Osteoblast (primary cell): ENCODE data around the gene FBXL15. TPM values are rescaled to one million over a fixed set of nuclear protein-coding genes. Genes with fewer than 3 reads are reported as not detected.

ENCODE experiments used
- DNase-seq: peaks from one replicate; pipeline ENCODE4 v3.0.0; 2011; ENCODE audit warnings: low spot score, mixed read lengths; ENCODE audit not compliant: insufficient read length; ENCODE audit errors: missing footprints
- H2AFZ ChIP-seq: 2 replicates; pipeline ENCODE4 v1.6.0; 2011; ENCODE audit warnings: mild to moderate bottlenecking, low read length
- H3K27ac ChIP-seq: 2 replicates; pipeline ENCODE4 v1.5.1; 2011; ENCODE audit warnings: mild to moderate bottlenecking, low read depth, low read length, moderate library complexity
- H3K27me3 ChIP-seq: 2 replicates; pipeline ENCODE4 v1.6.0; 2012; ENCODE audit warnings: mild to moderate bottlenecking, control low read depth, inconsistent platforms, low read length, moderate library complexity; ENCODE audit not compliant: insufficient read depth
- H3K36me3 ChIP-seq: 2 replicates; pipeline ENCODE4 v1.5.1; 2011; ENCODE audit warnings: mild to moderate bottlenecking, low read length, control low read depth, moderate library complexity; ENCODE audit not compliant: insufficient read depth
- H3K4me1 ChIP-seq: 2 replicates; pipeline ENCODE4 v1.5.1; 2011; ENCODE audit warnings: mild to moderate bottlenecking, low read length, control low read depth, moderate library complexity; ENCODE audit not compliant: insufficient read depth
- H3K4me2 ChIP-seq: 2 replicates; pipeline ENCODE4 v1.6.0; 2011; ENCODE audit warnings: mild to moderate bottlenecking, low read length; ENCODE audit not compliant: insufficient read depth
- H3K4me3 ChIP-seq: fragments of 200-600 bp; sonication (generic); 3 replicates; pipeline ENCODE4 v1.5.1; 2012; ENCODE audit warnings: mild to moderate bottlenecking, low read length, inconsistent platforms; ENCODE audit not compliant: insufficient read depth
- H3K79me2 ChIP-seq: 2 replicates; pipeline ENCODE4 v1.6.0; 2012; ENCODE audit warnings: mild to moderate bottlenecking, low read length, control low read depth, inconsistent platforms; ENCODE audit not compliant: insufficient read depth
- H3K9me3 ChIP-seq: 2 replicates; pipeline ENCODE4 v1.5.1; 2011; ENCODE audit warnings: low read depth, low read length, control low read depth
- H4K20me1 ChIP-seq: 2 replicates; pipeline ENCODE4 v1.6.0; 2012; ENCODE audit warnings: mild to moderate bottlenecking, low read length, control low read depth; ENCODE audit not compliant: insufficient read depth
- CTCF ChIP-seq: IDR thresholded peaks from 2 replicates; pipeline ENCODE4 v1.5.1; 2011; ENCODE audit warnings: mild to moderate bottlenecking, low read depth, low read length, moderate library complexity; ENCODE audit errors: extremely low read depth
- total RNA-seq: library from RNA; depleted of rRNA; stranded (reverse); fragments of >200 nt; gene quantifications from 2 replicates; pipeline ENCODE4 v1.2.3, GENCODE V29; 2012

FBXL15 gene
- total RNA-seq, 1 donor, result 9.4 TPM

GRCh38 chr10:102457591-102458150 is 37.0 kb downstream of the FBXL15 start:
- TF ChIP-seq CTCF, result no peak

GRCh38 chr10:102458656-102459055 is 38.0 kb downstream of the FBXL15 start:
- Histone ChIP-seq H3K4me1 (peaks cover 28% of the 10 kb centered on the region), H4K20me1 (no peaks in the 10 kb centered on the region), H3K4me3 (no peak overlapping the region), H3K9me3 (no peaks in the 10 kb centered on the region), H3K36me3 (no peaks in the 10 kb centered on the region), H2AFZ (no peak overlapping the region), H3K27me3 (peaks cover 15% of the 10 kb centered on the region), H3K79me2 (no peaks in the 10 kb centered on the region), H3K27ac (no peak overlapping the region), H3K4me2 (no peak overlapping the region)
- no peak for TF ChIP-seq CTCF
- DNase-seq, result no peak

More at GRCh38 chr10:102457591-102458150, 37.0 kb downstream of the FBXL15 start:
- peaks cover 9% of the 10 kb centered on the region for H3K27me3 ChIP-seq
- no peaks in the 10 kb centered on the region for H3K36me3 ChIP-seq
- no peaks in the 10 kb centered on the region for H3K79me2 ChIP-seq
- H3K4me2 ChIP-seq, result no peak overlapping the region
- no peak overlapping the region for H3K27ac ChIP-seq
- H3K4me3 ChIP-seq, result no peak overlapping the region
- no peaks in the 10 kb centered on the region for H3K9me3 ChIP-seq
- no peak overlapping the region for H2AFZ ChIP-seq
- peaks cover 38% of the 10 kb centered on the region for H3K4me1 ChIP-seq
- no peaks in the 10 kb centered on the region for H4K20me1 ChIP-seq
- no peak for DNase-seq

GRCh38 chr10:102460836-102461186 is 40.2 kb downstream of the FBXL15 start:
- H3K4me3 ChIP-seq, result peak overlapping the region; percentile 73
- peak overlapping the region; percentile 75 for H3K4me2 ChIP-seq
- H3K4me1 ChIP-seq, result peaks cover 16% of the 10 kb centered on the region
- no peak for DNase-seq
- peak overlapping the region; percentile 88 for H2AFZ ChIP-seq
- peaks cover 18% of the 10 kb centered on the region for H3K27me3 ChIP-seq
- no peak for TF ChIP-seq CTCF
- no peaks in the 10 kb centered on the region for H4K20me1 ChIP-seq
- no peaks in the 10 kb centered on the region for H3K9me3 ChIP-seq
- H3K79me2 ChIP-seq, result no peaks in the 10 kb centered on the region
- H3K36me3 ChIP-seq, result no peaks in the 10 kb centered on the region
- no peak overlapping the region for H3K27ac ChIP-seq

- no peak overlapping the region for H3K27ac ChIP-seq
- TF ChIP-seq CTCF, result no peak
- no peaks in the 10 kb centered on the region for H3K36me3 ChIP-seq
- H4K20me1 ChIP-seq, result no peaks in the 10 kb centered on the region
- H2AFZ ChIP-seq, result peak overlapping the region; percentile 88
- no peaks in the 10 kb centered on the region for H3K9me3 ChIP-seq
- DNase-seq, result peak; percentile 97
- H3K27me3 ChIP-seq, result peaks cover 18% of the 10 kb centered on the region
- H3K79me2 ChIP-seq, result no peaks in the 10 kb centered on the region
- peaks cover 10% of the 10 kb centered on the region for H3K4me1 ChIP-seq
- peak overlapping the region; percentile 73 for H3K4me3 ChIP-seq
- peak overlapping the region; percentile 75 for H3K4me2 ChIP-seq
These were observed 40.8 kb downstream of the FBXL15 start for GRCh38 chr10:102461187-102462054.
